SK-N-SH (cell line): ENCODE data around the gene CUX1.

Source experiments
- NFIC ChIP-seq: IDR thresholded peaks from 2 replicates; pipeline ENCODE4 v1.4.0; 2012; ENCODE audit warnings: borderline replicate concordance
- SIN3A ChIP-seq: IDR thresholded peaks from 2 replicates; pipeline ENCODE4 v1.6.1; 2012; ENCODE audit warnings: low read depth, mild to moderate bottlenecking, low read length, moderate library complexity, borderline replicate concordance
- SMC3 ChIP-seq: IDR thresholded peaks from 2 replicates; pipeline ENCODE4 v1.6.1; 2012; ENCODE audit warnings: low read depth, low read length, improper control_type of control experiment
- TF ChIP-seq, protein P1 (sequence below): fragments of 200-600 bp; sonication (generic); IDR thresholded peaks from 2 replicates; pipeline ENCODE4 v1.6.1; 2017; ENCODE audit warnings: antibody characterized with exemption, mild to moderate bottlenecking, moderate library complexity

DNA sequence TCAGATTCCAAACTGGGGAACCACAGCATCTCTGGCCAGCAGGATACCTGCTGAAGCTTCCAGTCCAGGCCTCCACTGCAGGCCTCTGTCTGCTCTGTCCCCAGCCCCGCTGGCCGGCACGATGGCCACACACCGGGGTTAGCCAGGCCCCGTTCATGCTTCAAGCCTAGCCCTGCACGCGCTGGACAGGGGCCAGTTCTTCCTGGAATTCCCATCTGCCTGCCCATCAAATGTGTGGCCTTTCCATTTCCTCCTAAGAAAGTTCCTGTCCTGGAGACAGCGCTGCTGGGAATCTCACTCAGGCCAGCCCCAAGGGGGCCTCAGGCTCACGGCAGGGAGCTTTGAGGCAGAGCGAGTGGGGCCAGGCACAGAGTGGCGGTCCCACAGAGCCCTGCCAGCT lies 487.2 kb downstream of the CUX1 start:
- TF ChIP-seq SMC3 (no peak), SIN3A (no peak), NFIC (no peak)
- TF ChIP-seq, protein P1, sequence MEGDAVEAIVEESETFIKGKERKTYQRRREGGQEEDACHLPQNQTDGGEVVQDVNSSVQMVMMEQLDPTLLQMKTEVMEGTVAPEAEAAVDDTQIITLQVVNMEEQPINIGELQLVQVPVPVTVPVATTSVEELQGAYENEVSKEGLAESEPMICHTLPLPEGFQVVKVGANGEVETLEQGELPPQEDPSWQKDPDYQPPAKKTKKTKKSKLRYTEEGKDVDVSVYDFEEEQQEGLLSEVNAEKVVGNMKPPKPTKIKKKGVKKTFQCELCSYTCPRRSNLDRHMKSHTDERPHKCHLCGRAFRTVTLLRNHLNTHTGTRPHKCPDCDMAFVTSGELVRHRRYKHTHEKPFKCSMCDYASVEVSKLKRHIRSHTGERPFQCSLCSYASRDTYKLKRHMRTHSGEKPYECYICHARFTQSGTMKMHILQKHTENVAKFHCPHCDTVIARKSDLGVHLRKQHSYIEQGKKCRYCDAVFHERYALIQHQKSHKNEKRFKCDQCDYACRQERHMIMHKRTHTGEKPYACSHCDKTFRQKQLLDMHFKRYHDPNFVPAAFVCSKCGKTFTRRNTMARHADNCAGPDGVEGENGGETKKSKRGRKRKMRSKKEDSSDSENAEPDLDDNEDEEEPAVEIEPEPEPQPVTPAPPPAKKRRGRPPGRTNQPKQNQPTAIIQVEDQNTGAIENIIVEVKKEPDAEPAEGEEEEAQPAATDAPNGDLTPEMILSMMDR = no peak
